B cell (primary cell): ENCODE results near the gene FCHO2. TPM values are rescaled to one million over a fixed set of nuclear protein-coding genes. Genes with fewer than 3 reads are reported as not detected.

Experiments
- ATAC-seq: fragments of 200-7000 bp; cut with Tn5 transposase; one replicate; pipeline ENCODE4 v1.10.0; 2021; ENCODE audit warnings: low read depth, mild to moderate bottlenecking, moderate number of reproducible peaks, moderate library complexity
- CTCF ChIA-PET: fragments of 350-600 bp; sonication (Branson Sonifier 250); formaldehyde crosslinking; loops from one replicate; lab custom pipeline; 2021; ENCODE audit warnings: antibody characterized with exemption, inconsistent platforms; lab: Charles Lee
- POLR2A ChIA-PET: fragments of 350-600 bp; sonication (Branson Sonifier 250); formaldehyde crosslinking; loops from one replicate; lab custom pipeline; 2021; ENCODE audit warnings: antibody characterized with exemption; lab: Charles Lee
- DNase-seq: peaks from one replicate; pipeline ENCODE4 v3.0.0; 2013
- H2AFZ ChIP-seq: 2 replicates; pipeline ENCODE4 v1.6.1; 2012; ENCODE audit warnings: mild to moderate bottlenecking, low read depth, low read length; ENCODE audit not compliant: insufficient read depth, poor library complexity, severe bottlenecking
- H3K27ac ChIP-seq, 2 donors: 1 replicate in 1 of 2; 2 replicates in 1 of 2; pipeline ENCODE4 v1.5.1; 2012 to 2013; ENCODE audit warnings: low read length in 2 of 2, mild to moderate bottlenecking in 2 of 2, moderate library complexity in 1 of 2
- H3K27me3 ChIP-seq, 4 experiments: fragments of 200-600 bp in 1 of 4; sonication (generic) in 1 of 4; replicated peaks in 1 of 4; 1 replicate in 2 of 4; 2 replicates in 2 of 4; pipeline versions ENCODE4 v1.6.1 to v1.7.0; 2013 to 2016; ENCODE audit warnings: low read length in 3 of 4, mild to moderate bottlenecking in 2 of 4, mixed read lengths in 1 of 4, moderate library complexity in 1 of 4; ENCODE audit not compliant: insufficient read depth in 4 of 4, control insufficient read depth in 3 of 4; ENCODE audit errors: control extremely low read depth in 1 of 4
- H3K36me3 ChIP-seq, 2 experiments: replicated peaks in 1 of 2; 1 replicate in 1 of 2; 2 replicates in 1 of 2; pipeline versions ENCODE4 v1.6.1 to v1.7.1; 2013; ENCODE audit warnings: low read length in 1 of 2; ENCODE audit not compliant: insufficient read depth in 2 of 2, control insufficient read depth in 1 of 2; ENCODE audit errors: control extremely low read depth in 1 of 2, extremely low read depth in 1 of 2
- H3K4me1 ChIP-seq, 2 donors: fragments of 200-600 bp in 1 of 2; sonication (generic) in 1 of 2; 1 replicate in 1 of 2; 2 replicates in 1 of 2; pipeline versions ENCODE4 v1.5.1 to v1.6.1; 2013 to 2017; ENCODE audit warnings: low read length in 2 of 2; ENCODE audit not compliant: control insufficient read depth in 2 of 2, insufficient read depth in 2 of 2
- H3K4me2 ChIP-seq: replicated peaks from 2 replicates; pipeline ENCODE3; 2012; ENCODE audit warnings: mild to moderate bottlenecking, low read depth, low read length; ENCODE audit not compliant: poor library complexity, severe bottlenecking
- H3K4me3 ChIP-seq, 5 experiments: fragments of 200-600 bp in 1 of 5; sonication (generic) in 1 of 5; 1 replicate in 3 of 5; 2 replicates in 2 of 5; pipeline versions ENCODE4 v1.5.1 to v1.7.0; 2011 to 2016; ENCODE audit warnings: low read length in 4 of 5, mild to moderate bottlenecking in 4 of 5, low read depth in 2 of 5, control low read depth in 1 of 5, moderate library complexity in 1 of 5; ENCODE audit not compliant: insufficient read depth in 1 of 5; ENCODE audit errors: control extremely low read depth in 1 of 5, extremely low read depth in 1 of 5
- H3K79me2 ChIP-seq: fragments of 200-600 bp; sonication (generic); one replicate; pipeline ENCODE4 v1.6.0; 2016; ENCODE audit warnings: low read length; ENCODE audit not compliant: control insufficient read depth, insufficient read depth
- H3K9ac ChIP-seq: fragments of 200-600 bp; sonication (generic); 2 replicates; pipeline ENCODE4 v1.6.1; 2017; ENCODE audit warnings: mild to moderate bottlenecking, low read length, moderate library complexity
- H3K9me3 ChIP-seq, 3 donors: one replicate each; pipeline versions ENCODE4 v1.6.1 to v1.7.1; 2013; ENCODE audit warnings: low read length in 2 of 3; ENCODE audit not compliant: control insufficient read depth in 2 of 3, insufficient read depth in 1 of 3; ENCODE audit errors: control extremely low read depth in 1 of 3
- H4K20me1 ChIP-seq: 2 replicates; pipeline ENCODE4 v1.6.0; 2012; ENCODE audit warnings: mild to moderate bottlenecking, low read length; ENCODE audit not compliant: insufficient read depth, control insufficient read depth, poor library complexity, severe bottlenecking
- H3K27ac Mint-ChIP-seq: one replicate; pipeline ENCODE4 v1.8.0; 2021; ENCODE audit warnings: mixed read lengths
- H3K27me3 Mint-ChIP-seq: one replicate; pipeline ENCODE4 v1.8.0; 2021; ENCODE audit warnings: mixed read lengths
- H3K4me1 Mint-ChIP-seq: one replicate; pipeline ENCODE4 v1.8.0; 2021; ENCODE audit warnings: mixed read lengths
- H3K4me3 Mint-ChIP-seq: one replicate; pipeline ENCODE4 v1.8.0; 2021; ENCODE audit warnings: mixed read lengths
- H3K9me3 Mint-ChIP-seq: one replicate; pipeline ENCODE4 v1.8.0; 2022; ENCODE audit warnings: mixed read lengths; ENCODE audit not compliant: insufficient read depth
- CTCF ChIP-seq: fragments of 200-600 bp; IDR thresholded peaks from one replicate; pipeline ENCODE4 v1.8.0; 2022; ENCODE audit warnings: antibody characterized with exemption, mild to moderate bottlenecking
- EZH2 ChIP-seq: IDR thresholded peaks from 2 replicates; pipeline ENCODE4 v1.6.1; 2012; ENCODE audit warnings: borderline replicate concordance, low read depth, mild to moderate bottlenecking, moderate library complexity, low read length; ENCODE audit not compliant: insufficient read depth, poor library complexity, severe bottlenecking
- WGBS: methylation state at CpG from one replicate; pipeline ENCODE4 v1.1.5; 2013; ENCODE audit warnings: missing lambda C conversion rate; ENCODE audit not compliant: insufficient coverage; 5-methylcytosine and 5-hydroxymethylcytosine counted together
- intact Hi-C: fragments of 100-400 bp; cut with micrococcal nuclease; formaldehyde crosslinking; loops from one replicate; pipeline ENCODE4 v1.10.0; 2022
- polyA plus RNA-seq: library from polyadenylated mRNA; depleted of rRNA; stranded (reverse); fragments of >200 nt; gene quantifications from 2 replicates; pipeline ENCODE4 v1.2.3, GENCODE V29; 2012
- total RNA-seq, 2 donors: library from RNA; stranded (reverse); fragments of 120-200 nt in 1 of 2; gene quantifications; 1 replicate in 1 of 2; 2 replicates in 1 of 2; pipeline versions ENCODE4 v1.2.3 to v1.2.4, GENCODE V29; 2013 to 2022

Gene FCHO2
- total and polyA plus RNA-seq, 2 donors (not counting 1 experiment from before 2014, with no cell fraction given) = 1.5 to 11.0 TPM

GRCh38 chr5:73030995-73031394 is 75.2 kb downstream of the FCHO2 start:
- H3K27ac ChIP-seq = no peak overlapping the region
- DNase-seq = no peak
- H3K79me2 ChIP-seq = no peaks in the 10 kb centered on the region
- ATAC-seq = no peak
- H3K36me3 ChIP-seq = no peaks in the 10 kb centered on the region
- Mint-ChIP-seq H3K4me3 (no peak overlapping the region), H3K4me1 (no peaks in the 10 kb centered on the region), H3K9me3 (no peaks in the 10 kb centered on the region), H3K27ac (no peak overlapping the region), H3K27me3 (no peaks in the 10 kb centered on the region)
- ChIA-PET CTCF (no interaction called here), POLR2A (no interaction called here)
- H3K4me1 ChIP-seq = no peaks in the 10 kb centered on the region
- no peak overlapping the region for H3K4me2 ChIP-seq
- TF ChIP-seq EZH2 = no peak
- no peak for TF ChIP-seq CTCF
- intact Hi-C loops = no loop called here
- no peak overlapping the region for H2AFZ ChIP-seq
- H3K9me3 ChIP-seq = no peaks in the 10 kb centered on the region
- H3K4me3 ChIP-seq = no peak overlapping the region
- H4K20me1 ChIP-seq = no peaks in the 10 kb centered on the region
- H3K9ac ChIP-seq = no peak overlapping the region
- no peaks in the 10 kb centered on the region for H3K27me3 ChIP-seq

- H3K27ac Mint-ChIP-seq = no peak overlapping the region
- DNase-seq = no peak
- no peak for ATAC-seq
- intact Hi-C loops = no loop called here
- Histone ChIP-seq H3K9ac (no peak overlapping the region), H3K4me1 (no peaks in the 10 kb centered on the region), H3K9me3 (no peaks in the 10 kb centered on the region), H3K4me2 (no peak overlapping the region), H4K20me1 (no peaks in the 10 kb centered on the region), H3K79me2 (no peaks in the 10 kb centered on the region), H3K4me3 (no peak overlapping the region), H2AFZ (no peak overlapping the region), H3K27ac (no peak overlapping the region), H3K27me3 (no peaks in the 10 kb centered on the region), H3K36me3 (no peaks in the 10 kb centered on the region)
- H3K4me1 Mint-ChIP-seq = no peaks in the 10 kb centered on the region
- CTCF ChIA-PET = no interaction called here
- WGBS = 100% methylated on average over 1 of the region's 2 CpGs
- POLR2A ChIA-PET = no interaction called here
- no peak overlapping the region for H3K4me3 Mint-ChIP-seq
- TF ChIP-seq EZH2 (no peak), CTCF (no peak)
- H3K9me3 Mint-ChIP-seq = no peaks in the 10 kb centered on the region
- H3K27me3 Mint-ChIP-seq = no peaks in the 10 kb centered on the region
Observed at GRCh38 chr5:73031839-73032238, 76.0 kb downstream of the FCHO2 start.
